ENCODE measurements around the gene KIF3B.
A peak's percentile ranks its signal among the peaks of the same experiment; 100 is the strongest.
"Not testable (repeated sequence)": the region's sequence is repeated elsewhere in the genome, so short reads cannot be mapped to it uniquely, and the experiment has no call there.

KIF3B gene

DNA sequence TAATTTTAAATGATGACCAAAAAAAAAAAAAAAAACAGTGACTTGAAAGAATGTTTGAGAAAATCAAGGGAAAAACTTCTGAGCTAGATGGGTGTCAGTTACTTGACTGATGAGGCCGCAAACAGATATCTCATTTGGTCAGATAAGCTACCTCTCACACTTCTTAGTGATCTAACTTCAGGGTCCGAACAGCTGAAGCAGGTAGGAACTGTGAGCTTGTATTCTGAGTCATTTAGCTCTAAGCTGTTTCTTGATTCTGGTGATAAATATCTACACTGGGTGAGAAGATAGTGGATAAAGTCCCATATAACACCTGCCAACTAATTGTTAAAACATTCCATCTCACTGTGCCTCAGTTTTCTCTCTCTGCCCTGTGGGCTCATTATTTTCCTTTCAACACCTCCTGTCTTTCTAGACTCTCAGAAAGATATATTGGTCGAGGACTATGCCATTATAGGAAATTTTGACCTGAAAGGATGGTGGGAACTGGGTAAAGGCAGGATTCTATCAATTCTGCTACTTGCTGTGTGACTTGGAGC is 7.7 kb downstream of the KIF3B start:
- H3K4me1 ChIP-seq = peaks cover 29% of the 10 kb centered on the region
- no peaks in the 10 kb centered on the region for H3K9me3 ChIP-seq (ENCODE audit: control insufficient read depth, low read length)
- H3K9ac ChIP-seq = no peak overlapping the region
- H3K27me3 ChIP-seq (ENCODE audit: control insufficient read depth, insufficient read depth, low read length) = no peaks in the 10 kb centered on the region
- H3K36me3 ChIP-seq (ENCODE audit: control insufficient read depth, insufficient read depth, low read length) = no peaks in the 10 kb centered on the region
- H3K79me2 ChIP-seq = peaks cover 26% of the 10 kb centered on the region
- TF ChIP-seq, protein P1, sequence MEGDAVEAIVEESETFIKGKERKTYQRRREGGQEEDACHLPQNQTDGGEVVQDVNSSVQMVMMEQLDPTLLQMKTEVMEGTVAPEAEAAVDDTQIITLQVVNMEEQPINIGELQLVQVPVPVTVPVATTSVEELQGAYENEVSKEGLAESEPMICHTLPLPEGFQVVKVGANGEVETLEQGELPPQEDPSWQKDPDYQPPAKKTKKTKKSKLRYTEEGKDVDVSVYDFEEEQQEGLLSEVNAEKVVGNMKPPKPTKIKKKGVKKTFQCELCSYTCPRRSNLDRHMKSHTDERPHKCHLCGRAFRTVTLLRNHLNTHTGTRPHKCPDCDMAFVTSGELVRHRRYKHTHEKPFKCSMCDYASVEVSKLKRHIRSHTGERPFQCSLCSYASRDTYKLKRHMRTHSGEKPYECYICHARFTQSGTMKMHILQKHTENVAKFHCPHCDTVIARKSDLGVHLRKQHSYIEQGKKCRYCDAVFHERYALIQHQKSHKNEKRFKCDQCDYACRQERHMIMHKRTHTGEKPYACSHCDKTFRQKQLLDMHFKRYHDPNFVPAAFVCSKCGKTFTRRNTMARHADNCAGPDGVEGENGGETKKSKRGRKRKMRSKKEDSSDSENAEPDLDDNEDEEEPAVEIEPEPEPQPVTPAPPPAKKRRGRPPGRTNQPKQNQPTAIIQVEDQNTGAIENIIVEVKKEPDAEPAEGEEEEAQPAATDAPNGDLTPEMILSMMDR (IDR thresholded peaks at IDR 0.05) = no peak
- H3K27ac ChIP-seq = peak overlapping the region; percentile 37
- no peak overlapping the region for H2AFZ ChIP-seq
- peak overlapping the region; percentile 20 for H3K4me2 ChIP-seq (ENCODE audit: low read length)
- no peak overlapping the region for H3K4me3 ChIP-seq (ENCODE audit: low read depth, low read length)

DNA sequence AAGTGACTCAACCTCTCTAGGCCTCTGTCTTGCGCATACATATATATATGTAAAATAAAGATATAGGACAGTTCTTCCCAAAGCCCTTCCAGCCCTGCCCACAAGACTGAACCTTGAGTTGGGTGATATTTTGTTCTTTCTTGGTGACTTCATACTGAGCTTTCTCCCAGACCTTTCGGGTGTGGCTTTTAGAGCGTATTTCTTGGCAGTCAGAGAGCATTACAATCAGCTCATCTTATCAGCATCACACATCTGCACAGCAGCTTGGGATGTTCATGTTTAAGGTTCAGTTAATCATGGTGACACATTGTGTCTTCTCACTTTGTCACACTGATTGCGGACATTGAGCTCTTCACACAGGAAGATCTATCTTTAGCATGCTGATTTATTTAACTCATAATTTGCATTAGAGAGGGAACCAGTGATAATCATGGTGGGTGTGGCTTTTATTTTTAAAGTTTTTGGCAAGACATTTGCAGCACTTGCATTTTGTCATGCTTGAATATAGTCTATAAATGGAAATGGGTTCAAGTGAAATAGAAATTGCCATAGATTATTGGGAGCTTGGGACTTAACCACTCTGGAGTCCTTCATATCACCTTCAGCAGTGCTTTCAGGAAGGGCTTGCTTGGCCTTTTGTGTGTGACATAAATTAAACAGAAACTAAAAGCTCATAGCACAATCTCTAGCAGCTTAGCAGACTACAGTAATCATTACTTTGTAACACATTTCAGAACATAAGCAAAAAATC is 8.3 kb downstream of the KIF3B start:
- H3K4me2 ChIP-seq (ENCODE audit: low read length) = peak overlapping the region; percentile 20
- peak overlapping the region; percentile 11 for H3K4me3 ChIP-seq (ENCODE audit: low read depth, low read length)
- no peaks in the 10 kb centered on the region for H3K27me3 ChIP-seq (ENCODE audit: control insufficient read depth, insufficient read depth, low read length)
- no peak overlapping the region for H2AFZ ChIP-seq
- TF ChIP-seq, protein P1 (IDR thresholded peaks at IDR 0.05) = no peak
- H3K9me3 ChIP-seq (ENCODE audit: control insufficient read depth, low read length) = no peaks in the 10 kb centered on the region
- peak overlapping the region; percentile 37 for H3K27ac ChIP-seq
- peaks cover 29% of the 10 kb centered on the region for H3K4me1 ChIP-seq
- H3K9ac ChIP-seq = no peak overlapping the region
- H3K36me3 ChIP-seq (ENCODE audit: control insufficient read depth, insufficient read depth, low read length) = no peaks in the 10 kb centered on the region
- peaks cover 30% of the 10 kb centered on the region for H3K79me2 ChIP-seq

DNA sequence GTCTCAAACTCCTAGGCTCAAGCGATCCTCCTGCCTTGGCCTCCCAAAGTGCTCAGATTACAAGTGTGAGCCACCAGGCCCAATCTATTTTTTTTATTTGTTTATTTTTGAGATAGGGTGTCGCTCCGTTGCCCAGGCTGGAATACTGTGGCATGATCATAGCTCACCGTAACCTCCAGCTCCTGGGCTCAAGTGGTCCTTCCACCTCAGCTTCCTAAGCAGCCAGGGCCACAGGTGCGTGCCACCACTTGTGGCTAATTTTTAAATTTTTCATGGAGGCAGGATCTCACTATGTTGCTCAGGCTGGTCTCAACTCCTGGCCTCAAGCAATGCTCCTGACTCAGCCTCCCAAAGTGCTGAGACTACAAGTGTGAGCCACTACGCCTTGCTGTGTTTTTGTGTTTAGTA is 9.8 kb downstream of the KIF3B start:
- no peaks in the 10 kb centered on the region for H3K36me3 ChIP-seq (ENCODE audit: control insufficient read depth, insufficient read depth, low read length)
- TF ChIP-seq, protein P1 (IDR thresholded peaks at IDR 0.05) = no peak
- peaks cover 37% of the 10 kb centered on the region for H3K79me2 ChIP-seq
- no peak overlapping the region for H3K9ac ChIP-seq
- no peak overlapping the region for H3K27ac ChIP-seq
- H3K4me3 ChIP-seq (ENCODE audit: low read depth, low read length) = no peak overlapping the region
- H3K27me3 ChIP-seq (ENCODE audit: control insufficient read depth, insufficient read depth, low read length) = no peaks in the 10 kb centered on the region
- no peak overlapping the region for H3K4me2 ChIP-seq (ENCODE audit: low read length)
- no peak overlapping the region for H2AFZ ChIP-seq
- H3K4me1 ChIP-seq = peaks cover 16% of the 10 kb centered on the region
- H3K9me3 ChIP-seq (ENCODE audit: control insufficient read depth, low read length) = no peaks in the 10 kb centered on the region

DNA sequence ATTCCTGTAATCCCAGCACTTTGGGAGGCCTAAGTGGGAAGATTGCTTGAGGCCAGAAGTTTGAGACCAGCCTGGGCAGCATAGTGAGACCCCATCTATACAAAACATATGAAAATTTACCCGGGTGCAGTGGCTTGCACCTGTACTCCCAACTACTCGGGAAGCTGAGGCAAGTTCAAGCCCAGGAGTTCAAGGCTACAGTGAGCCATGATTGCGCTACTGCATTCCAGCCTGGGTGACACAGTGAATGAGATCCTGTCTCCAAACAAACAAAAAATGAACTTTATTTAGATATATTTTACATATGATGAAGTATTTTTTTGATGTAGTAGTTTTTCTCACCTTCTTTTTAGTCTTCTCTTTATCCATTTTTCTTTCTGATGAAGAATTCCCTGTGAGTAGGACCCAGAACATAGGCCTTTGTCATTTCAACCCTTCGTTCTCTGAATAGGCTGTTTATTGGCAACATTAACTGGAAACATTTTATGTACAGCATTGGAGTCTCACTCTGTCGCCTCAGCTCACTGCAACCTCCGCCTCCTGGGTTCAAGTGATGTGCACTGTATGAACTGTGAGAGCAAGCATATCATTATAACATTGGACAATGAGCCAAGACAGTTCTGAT is 10.9 kb downstream of the KIF3B start:
- Histone ChIP-seq H3K4me2 (ENCODE audit: low read length) (no peak overlapping the region), H3K9ac (no peak overlapping the region), H3K4me1 (peaks cover 13% of the 10 kb centered on the region), H3K27ac (no peak overlapping the region), H3K9me3 (ENCODE audit: control insufficient read depth, low read length) (no peaks in the 10 kb centered on the region), H3K79me2 (peaks cover 43% of the 10 kb centered on the region), H2AFZ (no peak overlapping the region), H3K27me3 (ENCODE audit: control insufficient read depth, insufficient read depth, low read length) (no peaks in the 10 kb centered on the region), H3K4me3 (ENCODE audit: low read depth, low read length) (no peak overlapping the region), H3K36me3 (ENCODE audit: control insufficient read depth, insufficient read depth, low read length) (no peaks in the 10 kb centered on the region)
- TF ChIP-seq, protein P1 (IDR thresholded peaks at IDR 0.05) = no peak

DNA sequence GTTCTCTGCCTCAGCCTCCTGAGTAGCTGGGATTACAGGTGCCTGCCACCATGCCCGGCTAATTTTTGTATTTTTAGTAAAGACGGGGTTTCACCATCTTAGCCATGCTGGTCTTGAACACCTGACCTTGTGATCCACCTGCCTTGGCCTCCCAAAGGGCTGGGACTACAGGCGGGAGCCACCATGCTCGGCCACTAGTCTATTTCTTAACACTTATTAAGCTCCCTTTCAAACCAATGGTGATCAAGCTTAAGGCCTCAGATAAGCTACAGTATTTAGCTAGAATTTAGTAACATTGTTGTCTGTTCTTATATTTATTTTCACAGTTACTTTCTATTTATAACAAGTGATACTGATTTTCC is 11.8 kb downstream of the KIF3B start:
- H3K27ac ChIP-seq; H2AFZ ChIP-seq; H3K9ac ChIP-seq; H3K9me3 ChIP-seq (ENCODE audit: control insufficient read depth, low read length); H3K27me3 ChIP-seq (ENCODE audit: control insufficient read depth, insufficient read depth, low read length); H3K4me2 ChIP-seq (ENCODE audit: low read length); H3K4me3 ChIP-seq (ENCODE audit: low read depth, low read length); H3K36me3 ChIP-seq (ENCODE audit: control insufficient read depth, insufficient read depth, low read length): not testable (repeated sequence)
- H3K79me2 ChIP-seq = peaks cover 48% of the 10 kb centered on the region
- peaks cover 13% of the 10 kb centered on the region for H3K4me1 ChIP-seq

Measured in parathyroid adenoma (tissue), 2 donors.